HG02885 (cell line): ENCODE data around the gene TNFRSF14.
A peak's percentile ranks its signal among the peaks of the same experiment; 100 is the strongest.
"Not testable (repeated sequence)": the region's sequence is repeated elsewhere in the genome, so short reads cannot be mapped to it uniquely, and the experiment has no call there.

Experiments
- ATAC-seq: cut with Tn5 transposase; IDR thresholded peaks from one replicate; pipeline ENCODE4 v1.9.1; 2021; ENCODE audit warnings: mild to moderate bottlenecking; ENCODE audit not compliant: unreplicated experiment, poor library complexity

Gene TNFRSF14

GRCh38 chr1:2564815-2565374, 8.7 kb downstream of the TNFRSF14 start:
- no peak for ATAC-seq

- ATAC-seq = no peak
Measured at GRCh38 chr1:2566101-2567045, 10.2 kb downstream of the TNFRSF14 start.

GRCh38 chr1:2567083-2567679, 11.0 kb downstream of the TNFRSF14 start:
- ATAC-seq = no peak

- not testable (repeated sequence) for ATAC-seq
Measured at GRCh38 chr1:2568187-2568816, 12.1 kb downstream of the TNFRSF14 start.

- ATAC-seq = no peak
Measured at GRCh38 chr1:2569060-2569459, 12.9 kb downstream of the TNFRSF14 start.

- not testable (repeated sequence) for ATAC-seq
Measured at GRCh38 chr1:2569703-2570102, 13.5 kb downstream of the TNFRSF14 start.

- ATAC-seq = no peak
Measured at GRCh38 chr1:2570332-2570731, 14.2 kb downstream of the TNFRSF14 start.

GRCh38 chr1:2571348-2571747, 15.2 kb downstream of the TNFRSF14 start:
- no peak for ATAC-seq

- ATAC-seq = no peak
Measured at GRCh38 chr1:2573250-2573920, 17.2 kb downstream of the TNFRSF14 start.

GRCh38 chr1:2574350-2574749, 18.2 kb downstream of the TNFRSF14 start:
- ATAC-seq = no peak

GRCh38 chr1:2575801-2576663, 19.9 kb downstream of the TNFRSF14 start:
- peak; percentile 3 for ATAC-seq

- ATAC-seq = peak; percentile 39
Measured at GRCh38 chr1:2577565-2578075, 21.4 kb downstream of the TNFRSF14 start.

GRCh38 chr1:2578758-2579118, 22.6 kb downstream of the TNFRSF14 start:
- ATAC-seq = no peak

GRCh38 chr1:2580691-2581090, 24.5 kb downstream of the TNFRSF14 start:
- no peak for ATAC-seq

GRCh38 chr1:2582391-2582790, 26.2 kb downstream of the TNFRSF14 start:
- no peak for ATAC-seq

- no peak for ATAC-seq
Measured at GRCh38 chr1:2583331-2583791, 27.2 kb downstream of the TNFRSF14 start.

- no peak for ATAC-seq
Measured at GRCh38 chr1:2583871-2584351, 27.7 kb downstream of the TNFRSF14 start.

GRCh38 chr1:2584686-2585317, 28.6 kb downstream of the TNFRSF14 start:
- no peak for ATAC-seq
